Osteoblast (primary cell): ENCODE measurements around the gene MYL5. TPM values are rescaled to one million over a fixed set of nuclear protein-coding genes. Genes with fewer than 3 reads are reported as not detected.

Source experiments
- DNase-seq: peaks from one replicate; pipeline ENCODE4 v3.0.0; 2011; ENCODE audit warnings: low spot score, mixed read lengths; ENCODE audit not compliant: insufficient read length; ENCODE audit errors: missing footprints
- H2AFZ ChIP-seq: 2 replicates; pipeline ENCODE4 v1.6.0; 2011; ENCODE audit warnings: mild to moderate bottlenecking, low read length
- H3K27ac ChIP-seq: 2 replicates; pipeline ENCODE4 v1.5.1; 2011; ENCODE audit warnings: mild to moderate bottlenecking, low read depth, low read length, moderate library complexity
- H3K27me3 ChIP-seq: 2 replicates; pipeline ENCODE4 v1.6.0; 2012; ENCODE audit warnings: mild to moderate bottlenecking, control low read depth, inconsistent platforms, low read length, moderate library complexity; ENCODE audit not compliant: insufficient read depth
- H3K36me3 ChIP-seq: 2 replicates; pipeline ENCODE4 v1.5.1; 2011; ENCODE audit warnings: mild to moderate bottlenecking, low read length, control low read depth, moderate library complexity; ENCODE audit not compliant: insufficient read depth
- H3K4me1 ChIP-seq: 2 replicates; pipeline ENCODE4 v1.5.1; 2011; ENCODE audit warnings: mild to moderate bottlenecking, low read length, control low read depth, moderate library complexity; ENCODE audit not compliant: insufficient read depth
- H3K4me2 ChIP-seq: 2 replicates; pipeline ENCODE4 v1.6.0; 2011; ENCODE audit warnings: mild to moderate bottlenecking, low read length; ENCODE audit not compliant: insufficient read depth
- H3K4me3 ChIP-seq: fragments of 200-600 bp; sonication (generic); 3 replicates; pipeline ENCODE4 v1.5.1; 2012; ENCODE audit warnings: mild to moderate bottlenecking, low read length, inconsistent platforms; ENCODE audit not compliant: insufficient read depth
- H3K79me2 ChIP-seq: 2 replicates; pipeline ENCODE4 v1.6.0; 2012; ENCODE audit warnings: mild to moderate bottlenecking, low read length, control low read depth, inconsistent platforms; ENCODE audit not compliant: insufficient read depth
- H3K9me3 ChIP-seq: 2 replicates; pipeline ENCODE4 v1.5.1; 2011; ENCODE audit warnings: low read depth, low read length, control low read depth
- H4K20me1 ChIP-seq: 2 replicates; pipeline ENCODE4 v1.6.0; 2012; ENCODE audit warnings: mild to moderate bottlenecking, low read length, control low read depth; ENCODE audit not compliant: insufficient read depth
- total RNA-seq: library from RNA; depleted of rRNA; stranded (reverse); fragments of >200 nt; gene quantifications from 2 replicates; pipeline ENCODE4 v1.2.3, GENCODE V29; 2012
- TF ChIP-seq, protein P1 (sequence below): IDR thresholded peaks from 2 replicates; pipeline ENCODE4 v1.5.1; 2011; ENCODE audit warnings: mild to moderate bottlenecking, low read depth, low read length, moderate library complexity; ENCODE audit errors: extremely low read depth

Gene MYL5
- total RNA-seq, 1 donor, result 22.8 TPM

- H2AFZ ChIP-seq, result no peak overlapping the region
- no peak overlapping the region for H3K4me2 ChIP-seq
- H3K36me3 ChIP-seq, result peaks cover 5% of the 10 kb centered on the region
- no peak for DNase-seq
- no peaks in the 10 kb centered on the region for H3K27me3 ChIP-seq
- peaks cover 61% of the 10 kb centered on the region for H4K20me1 ChIP-seq
- H3K4me1 ChIP-seq, result peaks cover 12% of the 10 kb centered on the region
- TF ChIP-seq, protein P1, sequence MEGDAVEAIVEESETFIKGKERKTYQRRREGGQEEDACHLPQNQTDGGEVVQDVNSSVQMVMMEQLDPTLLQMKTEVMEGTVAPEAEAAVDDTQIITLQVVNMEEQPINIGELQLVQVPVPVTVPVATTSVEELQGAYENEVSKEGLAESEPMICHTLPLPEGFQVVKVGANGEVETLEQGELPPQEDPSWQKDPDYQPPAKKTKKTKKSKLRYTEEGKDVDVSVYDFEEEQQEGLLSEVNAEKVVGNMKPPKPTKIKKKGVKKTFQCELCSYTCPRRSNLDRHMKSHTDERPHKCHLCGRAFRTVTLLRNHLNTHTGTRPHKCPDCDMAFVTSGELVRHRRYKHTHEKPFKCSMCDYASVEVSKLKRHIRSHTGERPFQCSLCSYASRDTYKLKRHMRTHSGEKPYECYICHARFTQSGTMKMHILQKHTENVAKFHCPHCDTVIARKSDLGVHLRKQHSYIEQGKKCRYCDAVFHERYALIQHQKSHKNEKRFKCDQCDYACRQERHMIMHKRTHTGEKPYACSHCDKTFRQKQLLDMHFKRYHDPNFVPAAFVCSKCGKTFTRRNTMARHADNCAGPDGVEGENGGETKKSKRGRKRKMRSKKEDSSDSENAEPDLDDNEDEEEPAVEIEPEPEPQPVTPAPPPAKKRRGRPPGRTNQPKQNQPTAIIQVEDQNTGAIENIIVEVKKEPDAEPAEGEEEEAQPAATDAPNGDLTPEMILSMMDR, result no peak
- peaks cover 86% of the 10 kb centered on the region for H3K79me2 ChIP-seq
- no peak overlapping the region for H3K27ac ChIP-seq
- no peaks in the 10 kb centered on the region for H3K9me3 ChIP-seq
- H3K4me3 ChIP-seq, result no peak overlapping the region
Measured at GRCh38 chr4:710116-710515, 35.8 kb downstream of the MYL5 start.

DNA sequence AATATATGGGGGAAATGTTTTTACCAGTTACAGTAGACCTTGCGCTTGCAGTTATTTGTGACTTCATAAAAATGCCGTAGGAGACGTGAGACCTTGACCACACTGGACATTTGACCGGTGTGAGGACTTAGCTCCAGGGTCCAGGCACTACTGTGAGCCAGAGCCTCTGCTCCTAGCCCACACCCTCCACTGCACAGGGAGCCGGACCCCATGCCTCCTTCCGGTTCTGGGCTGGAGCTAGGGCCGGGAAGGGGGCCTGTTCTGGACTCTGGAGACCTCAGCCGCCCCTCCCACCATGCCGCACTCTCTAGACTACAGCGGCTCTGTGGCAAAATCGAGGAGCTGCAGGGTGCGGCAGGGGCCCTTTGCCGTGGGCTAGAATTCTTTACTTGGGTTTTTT, 36.6 kb downstream of the MYL5 start:
- TF ChIP-seq, protein P1, result no peak
- H4K20me1 ChIP-seq, result peaks cover 63% of the 10 kb centered on the region
- no peak overlapping the region for H2AFZ ChIP-seq

DNA sequence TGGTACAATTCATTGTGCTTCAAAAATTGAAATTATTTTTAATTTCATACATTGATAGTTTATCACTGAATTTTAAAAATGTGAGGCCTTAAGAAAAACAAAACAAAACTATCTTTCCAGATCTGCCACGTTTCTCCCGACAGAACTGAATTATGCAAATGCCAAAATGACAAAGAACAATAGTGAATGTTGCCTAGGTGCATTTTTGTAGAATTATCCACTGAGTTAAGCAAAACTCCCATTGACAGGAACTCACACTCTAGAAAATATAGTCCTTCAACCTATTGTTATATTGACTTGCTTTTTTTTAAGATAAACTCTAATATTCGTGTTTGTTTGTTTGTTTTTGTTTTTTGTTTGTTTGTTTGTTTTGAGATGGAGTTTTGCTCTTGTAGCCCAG, 37.8 kb downstream of the MYL5 start:
- H3K27me3 ChIP-seq, result no peaks in the 10 kb centered on the region
- H3K9me3 ChIP-seq, result no peaks in the 10 kb centered on the region
- peaks cover 59% of the 10 kb centered on the region for H4K20me1 ChIP-seq

More for the DNA sequence above, 36.6 kb downstream of the MYL5 start:
- H3K4me3 ChIP-seq, result no peak overlapping the region
- H3K4me1 ChIP-seq, result peaks cover 10% of the 10 kb centered on the region
- H3K4me2 ChIP-seq, result no peak overlapping the region
- DNase-seq, result no peak
- H3K27me3 ChIP-seq, result no peaks in the 10 kb centered on the region
- H3K36me3 ChIP-seq, result peaks cover 5% of the 10 kb centered on the region
- peaks cover 85% of the 10 kb centered on the region for H3K79me2 ChIP-seq
- H3K27ac ChIP-seq, result no peak overlapping the region
- H3K9me3 ChIP-seq, result no peaks in the 10 kb centered on the region

GRCh38 chr4:712916-713632, 38.7 kb downstream of the MYL5 start:
- H2AFZ ChIP-seq, result no peak overlapping the region
- H3K27ac ChIP-seq, result no peak overlapping the region
- no peak overlapping the region for H3K4me3 ChIP-seq
- H3K36me3 ChIP-seq, result peaks cover 5% of the 10 kb centered on the region
- H3K4me2 ChIP-seq, result no peak overlapping the region
- H3K79me2 ChIP-seq, result peaks cover 84% of the 10 kb centered on the region
- TF ChIP-seq, protein P1, result no peak
- H4K20me1 ChIP-seq, result peaks cover 66% of the 10 kb centered on the region
- no peaks in the 10 kb centered on the region for H3K27me3 ChIP-seq
- H3K9me3 ChIP-seq, result no peaks in the 10 kb centered on the region
- no peak for DNase-seq
- peaks cover 4% of the 10 kb centered on the region for H3K4me1 ChIP-seq

More for the DNA sequence above, 37.8 kb downstream of the MYL5 start:
- Histone ChIP-seq H3K79me2 (peaks cover 80% of the 10 kb centered on the region), H3K4me1 (peaks cover 5% of the 10 kb centered on the region), H3K36me3 (peaks cover 5% of the 10 kb centered on the region), H3K27ac (no peak overlapping the region), H2AFZ (no peak overlapping the region), H3K4me3 (no peak overlapping the region), H3K4me2 (no peak overlapping the region)
- no peak for DNase-seq
- TF ChIP-seq, protein P1, result no peak
